ENCODE data around the gene LRRC8B. TPM values are rescaled to one million over a fixed set of nuclear protein-coding genes. Genes with fewer than 3 reads are reported as not detected.
A peak's percentile ranks its signal among the peaks of the same experiment; 100 is the strongest.

LRRC8B gene
- total RNA-seq, 1 experiment from 2014 or later = 24.2 TPM

GRCh38 chr1:89633248-89633799, 108.7 kb downstream of the LRRC8B start:
- Mint-ChIP-seq H3K27me3 (ENCODE audit: low read depth) (peaks cover 49% of the 10 kb centered on the region), H3K4me1 (peaks cover 18% of the 10 kb centered on the region), H3K4me3 (peak overlapping the region; percentile 83), H3K27ac (no peak overlapping the region), H3K9me3 (no peaks in the 10 kb centered on the region), H3K36me3 (no peaks in the 10 kb centered on the region)
- DNase-seq (ENCODE audit: low spot score) (peak; percentile 62), ATAC-seq (peak; percentile 38)
- ChIA-PET POLR2A (no interaction called here), CTCF (interaction anchor here (0.8 to 2.9 kb wide), 6 partner anchors 33 to 635 kb away, joined by 3 to 45 read pairs (median 3); no protein-coding TSS in a partner anchor)
- TF ChIP-seq ARID4B (CRISPR knock-in tag; IDR thresholded peaks at IDR 0.05; ENCODE audit: borderline replicate concordance) = 0 out of 2 replicates have a peak, but pooled peaks have one; percentile 18
- no peak for TF ChIP-seq CBFB (CRISPR knock-in tag; IDR thresholded peaks at IDR 0.05; ENCODE audit: low read depth)
- TF ChIP-seq ZNF263 (CRISPR knock-in tag; IDR thresholded peaks at IDR 0.05; ENCODE audit: low read depth) = peak; percentile 3; the same call in 1 of the 2 replicates
- 0 out of 2 replicates have a peak, but pooled peaks have one; percentile 20 for TF ChIP-seq E2F4 (CRISPR knock-in tag; IDR thresholded peaks at IDR 0.05; ENCODE audit: borderline replicate concordance, low read depth)
- 0 out of 2 replicates have a peak, but pooled peaks have one; percentile 31 for TF ChIP-seq NFE2L1 (CRISPR knock-in tag; IDR thresholded peaks at IDR 0.05)
- 0 out of 2 replicates have a peak, but pooled peaks have one; percentile 28 for TF ChIP-seq ESRRA (CRISPR knock-in tag; IDR thresholded peaks at IDR 0.05; ENCODE audit: borderline replicate concordance)
- peak; percentile 84; the same call in 1 of the 2 replicates for TF ChIP-seq HMGXB4 (CRISPR knock-in tag; IDR thresholded peaks at IDR 0.05)
- no peak for TF ChIP-seq NR3C1 (CRISPR knock-in tag; conservative IDR thresholded peaks at IDR 0.05; ENCODE audit: low read depth)
- TF ChIP-seq ZNF317 (CRISPR knock-in tag; IDR thresholded peaks at IDR 0.05; ENCODE audit: borderline replicate concordance, low read depth) = no peak

- H3K9me3 Mint-ChIP-seq = no peaks in the 10 kb centered on the region
- ChIA-PET CTCF (interaction anchor here (1.0 to 2.9 kb wide), 6 partner anchors 34 to 636 kb away, joined by 3 to 45 read pairs (median 4); no protein-coding TSS in a partner anchor), POLR2A (no interaction called here)
- ATAC-seq (peak; percentile 13), DNase-seq (ENCODE audit: low spot score) (no peak)
- H3K4me3 Mint-ChIP-seq = peak overlapping the region; percentile 83
- no peak overlapping the region for H3K27ac Mint-ChIP-seq
- H3K27me3 Mint-ChIP-seq (ENCODE audit: low read depth) = peaks cover 49% of the 10 kb centered on the region
- H3K4me1 Mint-ChIP-seq = peaks cover 18% of the 10 kb centered on the region
- H3K36me3 Mint-ChIP-seq = no peaks in the 10 kb centered on the region
- TF ChIP-seq NFYB (CRISPR knock-in tag; conservative IDR thresholded peaks at IDR 0.05; ENCODE audit: low read depth) = no peak
- no peak for TF ChIP-seq ZNF263 (CRISPR knock-in tag; IDR thresholded peaks at IDR 0.05; ENCODE audit: low read depth)
- no peak for TF ChIP-seq ZNF219 (CRISPR knock-in tag; IDR thresholded peaks at IDR 0.05; ENCODE audit: borderline replicate concordance)
- TF ChIP-seq ARID4B (CRISPR knock-in tag; IDR thresholded peaks at IDR 0.05; ENCODE audit: borderline replicate concordance) = no peak
- TF ChIP-seq NR2C2 (CRISPR knock-in tag; IDR thresholded peaks at IDR 0.05) = no peak
- TF ChIP-seq SMAD4 (CRISPR knock-in tag; IDR thresholded peaks at IDR 0.05) = 0 out of 2 replicates have a peak, but pooled peaks have one; percentile 34
- TF ChIP-seq JUN (CRISPR knock-in tag; IDR thresholded peaks at IDR 0.05) = no peak
- TF ChIP-seq RELA (CRISPR knock-in tag; IDR thresholded peaks at IDR 0.05; ENCODE audit: borderline replicate concordance) = no peak
- no peak for TF ChIP-seq USF2 (CRISPR knock-in tag; IDR thresholded peaks at IDR 0.05)
- no peak for TF ChIP-seq ATF2 (CRISPR knock-in tag; IDR thresholded peaks at IDR 0.05; ENCODE audit: borderline replicate concordance, low read depth)
Measured at GRCh38 chr1:89633800-89634625, 109.4 kb downstream of the LRRC8B start.

All from WTC11 (cell line).